H9 (cell line): Measurements from ENCODE around the gene IGF2. TPM values are rescaled to one million over a fixed set of nuclear protein-coding genes. Genes with fewer than 3 reads are reported as not detected.

Source experiments
- DNase-seq: peaks from one replicate; pipeline ENCODE4 v3.0.0-alpha.2; 2017
- H2AFZ ChIP-seq: one replicate; pipeline ENCODE4 v1.6.1; 2013; ENCODE audit warnings: mild to moderate bottlenecking, low read length, control low read depth, moderate library complexity
- H2AK5ac ChIP-seq: 2 replicates; pipeline ENCODE4 v1.6.1; 2013; ENCODE audit warnings: low read length, control low read depth, mixed read lengths; ENCODE audit not compliant: insufficient read length
- H2BK120ac ChIP-seq: one replicate; pipeline ENCODE4 v1.6.1; 2013; ENCODE audit warnings: low read depth, mild to moderate bottlenecking, low read length, control low read depth, inconsistent platforms; ENCODE audit not compliant: poor library complexity, severe bottlenecking
- H2BK12ac ChIP-seq: 2 replicates; pipeline ENCODE4 v1.6.1; 2013; ENCODE audit warnings: low read length, control low read depth, mixed read lengths, low read depth; ENCODE audit not compliant: insufficient read length
- H2BK15ac ChIP-seq: 2 replicates; pipeline ENCODE4 v1.6.1; 2013; ENCODE audit warnings: low read depth, low read length, control low read depth
- H2BK20ac ChIP-seq: one replicate; pipeline ENCODE4 v1.6.1; 2013; ENCODE audit warnings: low read depth, mild to moderate bottlenecking, low read length, control low read depth, inconsistent platforms; ENCODE audit not compliant: poor library complexity, severe bottlenecking
- H2BK5ac ChIP-seq: 2 replicates; pipeline ENCODE4 v1.6.1; 2013; ENCODE audit warnings: low read length, control low read depth, mixed read lengths; ENCODE audit not compliant: insufficient read length
- H3K14ac ChIP-seq: 2 replicates; pipeline ENCODE4 v1.6.1; 2013; ENCODE audit warnings: low read length, control low read depth; ENCODE audit not compliant: insufficient read depth
- H3K18ac ChIP-seq: 2 replicates; pipeline ENCODE4 v1.6.1; 2013; ENCODE audit warnings: low read depth, mild to moderate bottlenecking, mixed read lengths, low read length, control low read depth; ENCODE audit not compliant: insufficient read length
- H3K23ac ChIP-seq: 2 replicates; pipeline ENCODE4 v1.6.1; 2013; ENCODE audit warnings: low read length, control low read depth, mixed read lengths, low read depth; ENCODE audit not compliant: insufficient read length
- H3K23me2 ChIP-seq: 2 replicates; pipeline ENCODE4 v1.6.1; 2013; ENCODE audit warnings: low read depth, mild to moderate bottlenecking, mixed read lengths, low read length, control low read depth; ENCODE audit not compliant: insufficient read length, poor library complexity, severe bottlenecking
- H3K27ac ChIP-seq: 2 replicates; pipeline ENCODE4 v1.5.1; 2013; ENCODE audit warnings: low read length, control low read depth, mixed read lengths, low read depth; ENCODE audit not compliant: insufficient read length
- H3K27me3 ChIP-seq: 2 replicates; pipeline ENCODE4 v1.6.1; 2013; ENCODE audit warnings: low read length, control low read depth, inconsistent platforms; ENCODE audit not compliant: insufficient read depth
- H3K4ac ChIP-seq: 2 replicates; pipeline ENCODE4 v1.6.1; 2013; ENCODE audit warnings: low read depth, mild to moderate bottlenecking, control low read depth, inconsistent platforms, low read length, moderate library complexity
- H3K4me1 ChIP-seq: 2 replicates; pipeline ENCODE4 v1.6.1; 2013; ENCODE audit warnings: low read length, control low read depth, inconsistent platforms; ENCODE audit not compliant: insufficient read depth
- H3K4me2 ChIP-seq: 2 replicates; pipeline ENCODE4 v1.6.1; 2013; ENCODE audit warnings: low read length, control low read depth, mixed read lengths; ENCODE audit not compliant: insufficient read length, insufficient read depth
- H3K56ac ChIP-seq: 2 replicates; pipeline ENCODE4 v1.6.1; 2013; ENCODE audit warnings: low read depth, mild to moderate bottlenecking, mixed read lengths, low read length, control low read depth; ENCODE audit not compliant: insufficient read length
- H3K79me1 ChIP-seq: 2 replicates; pipeline ENCODE4 v1.6.1; 2013; ENCODE audit warnings: low read depth, mild to moderate bottlenecking, moderate library complexity, low read length, control low read depth, inconsistent platforms; ENCODE audit not compliant: insufficient read depth, poor library complexity, severe bottlenecking
- H3K79me2 ChIP-seq: 2 replicates; pipeline ENCODE4 v1.6.1; 2013; ENCODE audit warnings: low read length, control low read depth, inconsistent platforms; ENCODE audit not compliant: insufficient read depth
- H3K9ac ChIP-seq: 2 replicates; pipeline ENCODE4 v1.6.1; 2013; ENCODE audit warnings: low read length, control low read depth, mixed read lengths; ENCODE audit not compliant: insufficient read length; ENCODE audit errors: extremely low read depth
- H3K9me3 ChIP-seq: one replicate; pipeline ENCODE4 v1.6.1; 2013; ENCODE audit warnings: low read depth, low read length, inconsistent platforms; ENCODE audit not compliant: control insufficient read depth
- H3T11ph ChIP-seq: one replicate; pipeline ENCODE4 v1.6.1; 2013; ENCODE audit warnings: mild to moderate bottlenecking, low read length, control low read depth, inconsistent platforms
- H4K20me1 ChIP-seq: one replicate; pipeline ENCODE4 v1.6.1; 2013; ENCODE audit not compliant: control insufficient read depth, insufficient read length, insufficient read depth
- H4K5ac ChIP-seq: 2 replicates; pipeline ENCODE4 v1.6.1; 2013; ENCODE audit warnings: low read depth, mild to moderate bottlenecking, mixed read lengths, low read length, control low read depth; ENCODE audit not compliant: insufficient read length
- H4K8ac ChIP-seq: replicated peaks from 2 replicates; pipeline ENCODE4 v1.6.1; 2013; ENCODE audit warnings: low read length, control low read depth, mixed read lengths, low read depth; ENCODE audit not compliant: insufficient read length
- H4K91ac ChIP-seq: 2 replicates; pipeline ENCODE4 v1.6.1; 2013; ENCODE audit warnings: low read depth, mild to moderate bottlenecking, moderate library complexity, mixed read lengths, low read length, control low read depth; ENCODE audit not compliant: insufficient read length
- H3K27ac Mint-ChIP-seq, 3 experiments: 2 replicates in 2 of 3; 3 replicates in 1 of 3; pipeline ENCODE4 v1.8.0; 2020 to 2021; ENCODE audit warnings: mixed read lengths in 3 of 3, mild to moderate bottlenecking in 1 of 3, moderate library complexity in 1 of 3
- H3K27me3 Mint-ChIP-seq: 2 replicates; pipeline ENCODE4 v1.8.0; 2021; ENCODE audit warnings: low read depth, mild to moderate bottlenecking, moderate library complexity, mixed read lengths
- H3K36me3 Mint-ChIP-seq, 3 experiments: 2 replicates in 2 of 3; 3 replicates in 1 of 3; pipeline ENCODE4 v1.8.0; 2020 to 2021; ENCODE audit warnings: low read depth in 3 of 3, mixed read lengths in 3 of 3; ENCODE audit not compliant: insufficient read depth in 1 of 3
- H3K4me1 Mint-ChIP-seq, 2 experiments: 2 replicates each; pipeline ENCODE4 v1.8.0; 2020; ENCODE audit warnings: mixed read lengths in 2 of 2
- H3K4me3 Mint-ChIP-seq, 2 experiments: 2 replicates in 1 of 2; 3 replicates in 1 of 2; pipeline ENCODE4 v1.8.0; 2020 to 2021; ENCODE audit warnings: mild to moderate bottlenecking in 2 of 2, mixed read lengths in 2 of 2, moderate library complexity in 1 of 2
- H3K9me3 Mint-ChIP-seq, 2 experiments: 2 replicates in 1 of 2; 3 replicates in 1 of 2; pipeline ENCODE4 v1.8.0; 2020; ENCODE audit warnings: mild to moderate bottlenecking in 2 of 2, mixed read lengths in 2 of 2, moderate library complexity in 1 of 2
- WGBS: extraction: QIAGEN DNeasy Blood & Tissue Kit; methylation state at CpG from one replicate; pipeline ENCODE4 v1.1.7; 2013; ENCODE audit warnings: missing lambda C conversion rate, low lambda C conversion rate, mixed read lengths; ENCODE audit not compliant: insufficient read length; ENCODE audit errors: extremely low coverage; 5-methylcytosine and 5-hydroxymethylcytosine counted together
- total RNA-seq: library from RNA; stranded (reverse); gene quantifications from 2 replicates; pipeline ENCODE4 v1.2.1, GENCODE V29; 2021
- TF ChIP-seq, protein P1 (sequence below): fragments of 200-600 bp; sonication (generic); conservative IDR thresholded peaks from 3 replicates; pipeline ENCODE4 v1.8.0; 2021; ENCODE audit warnings: antibody characterized with exemption, mild to moderate bottlenecking

IGF2 gene
- total RNA-seq, 1 experiment from 2014 or later, result 2.8 TPM

DNA sequence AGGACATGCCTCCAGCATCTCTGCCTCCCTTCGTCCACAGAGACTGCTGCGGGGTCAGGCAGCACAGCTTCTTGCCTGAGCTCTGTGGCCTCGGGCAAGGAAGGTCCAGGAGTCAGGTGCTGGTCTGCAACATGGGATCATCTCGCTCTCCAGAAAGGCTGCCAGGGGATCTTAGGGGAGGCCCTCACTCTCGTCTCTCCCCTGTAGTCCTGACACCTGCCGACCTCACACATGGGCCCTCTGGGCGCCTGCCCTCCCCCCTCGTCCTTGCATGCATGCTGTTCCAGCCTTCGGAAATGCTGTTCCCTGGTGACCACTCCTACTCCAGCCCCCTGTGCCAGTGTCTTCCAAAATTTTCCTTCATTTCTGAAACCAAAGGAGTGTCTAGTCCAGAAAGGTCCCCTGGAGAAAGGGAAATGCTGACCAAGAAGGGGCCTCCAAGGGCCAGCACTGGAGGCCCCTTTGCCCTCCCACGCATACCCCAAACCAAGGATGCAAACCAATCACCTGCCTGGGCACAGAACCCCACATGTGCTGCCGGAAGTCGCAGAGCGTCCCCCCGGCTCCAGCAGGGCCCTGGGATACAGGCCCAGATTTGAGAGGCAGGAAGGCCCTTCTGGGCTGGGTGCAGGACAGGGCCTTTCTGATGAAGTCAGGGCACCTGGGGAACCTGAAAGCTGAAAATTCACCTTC lies 41.0 kb downstream of the IGF2 start:
- no CpG with 5 or more reads among the region's 14 CpGs for WGBS
- no peak overlapping the region for H3K56ac ChIP-seq

More for the DNA sequence above, 41.0 kb downstream of the IGF2 start:
- Histone ChIP-seq H4K91ac (no peak overlapping the region), H3K79me1 (no peaks in the 10 kb centered on the region), H3K18ac (peak overlapping the region; percentile 7), H3K27me3 (no peaks in the 10 kb centered on the region), H3K4me2 (no peak overlapping the region), H2BK120ac (no peak overlapping the region), H2BK15ac (no peak overlapping the region), H3K4me1 (no peaks in the 10 kb centered on the region), H3T11ph (no peak overlapping the region), H3K4ac (no peak overlapping the region), H3K23ac (no peak overlapping the region), H4K20me1 (no peaks in the 10 kb centered on the region), H2AFZ (no peak overlapping the region), H2BK20ac (no peak overlapping the region), H3K79me2 (no peaks in the 10 kb centered on the region), H3K9ac (no peak overlapping the region), H2AK5ac (no peak overlapping the region), H4K5ac (no peak overlapping the region), H2BK12ac (no peak overlapping the region), H2BK5ac (no peak overlapping the region), H3K23me2 (no peaks in the 10 kb centered on the region), H3K14ac (no peak overlapping the region), H3K27ac (no peak overlapping the region), H3K9me3 (no peaks in the 10 kb centered on the region), H4K8ac (no peak overlapping the region)
- H3K4me3 Mint-ChIP-seq, result peak overlapping the region in 1 of 2 experiments; percentile 18; a peak in 1 of 5 replicates
- peaks cover 18 to 25% of the 10 kb centered on the region in 2 experiments for H3K4me1 Mint-ChIP-seq
- TF ChIP-seq, protein P1, sequence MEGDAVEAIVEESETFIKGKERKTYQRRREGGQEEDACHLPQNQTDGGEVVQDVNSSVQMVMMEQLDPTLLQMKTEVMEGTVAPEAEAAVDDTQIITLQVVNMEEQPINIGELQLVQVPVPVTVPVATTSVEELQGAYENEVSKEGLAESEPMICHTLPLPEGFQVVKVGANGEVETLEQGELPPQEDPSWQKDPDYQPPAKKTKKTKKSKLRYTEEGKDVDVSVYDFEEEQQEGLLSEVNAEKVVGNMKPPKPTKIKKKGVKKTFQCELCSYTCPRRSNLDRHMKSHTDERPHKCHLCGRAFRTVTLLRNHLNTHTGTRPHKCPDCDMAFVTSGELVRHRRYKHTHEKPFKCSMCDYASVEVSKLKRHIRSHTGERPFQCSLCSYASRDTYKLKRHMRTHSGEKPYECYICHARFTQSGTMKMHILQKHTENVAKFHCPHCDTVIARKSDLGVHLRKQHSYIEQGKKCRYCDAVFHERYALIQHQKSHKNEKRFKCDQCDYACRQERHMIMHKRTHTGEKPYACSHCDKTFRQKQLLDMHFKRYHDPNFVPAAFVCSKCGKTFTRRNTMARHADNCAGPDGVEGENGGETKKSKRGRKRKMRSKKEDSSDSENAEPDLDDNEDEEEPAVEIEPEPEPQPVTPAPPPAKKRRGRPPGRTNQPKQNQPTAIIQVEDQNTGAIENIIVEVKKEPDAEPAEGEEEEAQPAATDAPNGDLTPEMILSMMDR, result no peak
- H3K27me3 Mint-ChIP-seq, result peaks cover 40% of the 10 kb centered on the region
- DNase-seq, result no peak
- peak overlapping the region in 1 of 3 experiments; percentile 76; a peak in 2 of 7 replicates for H3K27ac Mint-ChIP-seq
- H3K9me3 Mint-ChIP-seq, result peaks cover 0 to 2% of the 10 kb centered on the region in 2 experiments; a peak in 1 of 5 replicates
- H3K36me3 Mint-ChIP-seq, result peaks cover 0 to 4% (median 0%) of the 10 kb centered on the region in 3 experiments; a peak in 2 of 7 replicates
